HEK293T (cell line): ENCODE data around the gene UAP1L1.

Experiments
- CTCF ChIA-PET: fragments of 350-600 bp; formaldehyde crosslinking; extraction: SDS; loops from one replicate; lab custom pipeline; 2021; ENCODE audit warnings: antibody characterized with exemption, inconsistent platforms; lab: Yijun Ruan, JAX
- POLR2A ChIA-PET: fragments of 350-600 bp; formaldehyde crosslinking; extraction: SDS; loops from one replicate; lab custom pipeline; 2020; ENCODE audit warnings: antibody characterized with exemption, inconsistent platforms; lab: Yijun Ruan, JAX
- DNase-seq: peaks from one replicate; pipeline ENCODE4 v3.0.0; 2012; ENCODE audit warnings: mixed read lengths; ENCODE audit errors: extremely low spot score
- ARNT ChIP-seq: fragments of 450-650 bp; IDR thresholded peaks from 2 replicates; pipeline ENCODE4 v1.6.1; 2017; ENCODE audit warnings: mild to moderate bottlenecking
- BHLHE40 ChIP-seq: fragments of 450-650 bp; IDR thresholded peaks from 2 replicates; pipeline ENCODE4 v1.6.1; 2016; ENCODE audit warnings: mild to moderate bottlenecking, moderate library complexity, borderline replicate concordance
- CTBP1 ChIP-seq: fragments of 450-650 bp; IDR thresholded peaks from 2 replicates; pipeline ENCODE4 v1.6.1; 2016; ENCODE audit warnings: borderline replicate concordance
- ELF4 ChIP-seq: fragments of 450-650 bp; IDR thresholded peaks from 2 replicates; pipeline ENCODE4 v1.6.1; 2017; ENCODE audit warnings: antibody characterized with exemption
- FOXA1 ChIP-seq: fragments of 450-650 bp; IDR thresholded peaks from 2 replicates; pipeline ENCODE4 v1.6.1; 2016; ENCODE audit warnings: mild to moderate bottlenecking
- FOXK2 ChIP-seq: fragments of 450-650 bp; IDR thresholded peaks from 2 replicates; pipeline ENCODE4 v1.6.1; 2016; ENCODE audit warnings: mild to moderate bottlenecking
- FOXM1 ChIP-seq: fragments of 450-650 bp; IDR thresholded peaks from 2 replicates; pipeline ENCODE4 v1.6.1; 2017; ENCODE audit warnings: mild to moderate bottlenecking, borderline replicate concordance
- HDGF ChIP-seq: fragments of 450-650 bp; IDR thresholded peaks from 2 replicates; pipeline ENCODE4 v1.6.1; 2017; ENCODE audit warnings: antibody characterized with exemption, borderline replicate concordance
- L3MBTL2 ChIP-seq: fragments of 450-650 bp; conservative IDR thresholded peaks from 2 replicates; pipeline ENCODE4 v1.6.1; 2016; ENCODE audit warnings: mild to moderate bottlenecking
- LEF1 ChIP-seq: fragments of 450-650 bp; IDR thresholded peaks from 2 replicates; pipeline ENCODE4 v1.6.1; 2017; ENCODE audit warnings: mild to moderate bottlenecking, borderline replicate concordance
- NFRKB ChIP-seq: fragments of 450-650 bp; IDR thresholded peaks from 2 replicates; pipeline ENCODE4 v1.6.1; 2016; ENCODE audit warnings: mild to moderate bottlenecking, moderate library complexity
- PKNOX1 ChIP-seq: fragments of 450-650 bp; IDR thresholded peaks from 2 replicates; pipeline ENCODE4 v1.6.1; 2016
- SP1 ChIP-seq: fragments of 450-650 bp; IDR thresholded peaks from 2 replicates; pipeline ENCODE4 v1.6.1; 2017
- SUZ12 ChIP-seq: fragments of 450-650 bp; IDR thresholded peaks from 2 replicates; pipeline ENCODE4 v1.6.1; 2016; ENCODE audit warnings: mild to moderate bottlenecking
- TARDBP ChIP-seq: fragments of 450-650 bp; IDR thresholded peaks from 2 replicates; pipeline ENCODE4 v1.6.1; 2016
- ZNF384 ChIP-seq: fragments of 450-650 bp; IDR thresholded peaks from 2 replicates; pipeline ENCODE4 v1.6.1; 2016

Gene UAP1L1

GRCh38 chr9:137111788-137112563, 34.7 kb downstream of the UAP1L1 start:
- DNase-seq: no peak
- CTCF ChIA-PET: interaction anchor here (0.6 kb wide), 3 partner anchors 14 to 51 kb away, joined by 3 to 4 read pairs (median 4); partner anchors contain the start of gene MAN1B1
- POLR2A ChIA-PET: no interaction called here
- TF ChIP-seq SUZ12: no peak
- TF ChIP-seq NFRKB: no peak
- TF ChIP-seq LEF1: no peak
- TF ChIP-seq CTBP1: no peak
- TF ChIP-seq FOXM1: no peak
- TF ChIP-seq SP1: no peak

GRCh38 chr9:137112564-137113384, 35.5 kb downstream of the UAP1L1 start:
- no peak for TF ChIP-seq SP1
- no peak for TF ChIP-seq ELF4
- no peak for TF ChIP-seq SUZ12
- no peak for TF ChIP-seq PKNOX1
- TF ChIP-seq LEF1: no peak
- no peak for TF ChIP-seq BHLHE40
- no peak for TF ChIP-seq NFRKB
- no peak for TF ChIP-seq HDGF
- no peak for TF ChIP-seq TARDBP
- TF ChIP-seq FOXK2: no peak
- no peak for TF ChIP-seq ARNT
- TF ChIP-seq ZNF384: no peak
- TF ChIP-seq FOXA1: no peak
- TF ChIP-seq FOXM1: no peak
- TF ChIP-seq L3MBTL2: no peak
- ChIA-PET POLR2A (no interaction called here), CTCF (interaction anchor here (0.6 kb wide), 1 partner anchor 52 kb away, joined by 4 read pairs; no protein-coding TSS in a partner anchor)
- no peak for DNase-seq

GRCh38 chr9:137113385-137114159, 36.3 kb downstream of the UAP1L1 start:
- no peak for DNase-seq
- CTCF ChIA-PET: no interaction called here
- TF ChIP-seq FOXA1 (no peak), SP1 (no peak), ARNT (no peak), HDGF (no peak), TARDBP (no peak)
- POLR2A ChIA-PET: no interaction called here

- CTCF ChIA-PET: no interaction called here
- no peak for TF ChIP-seq PKNOX1
- no peak for TF ChIP-seq SUZ12
- no peak for TF ChIP-seq SP1
- no peak for TF ChIP-seq ZNF384
- no peak for TF ChIP-seq NFRKB
- no peak for TF ChIP-seq FOXA1
- no peak for TF ChIP-seq TARDBP
- TF ChIP-seq LEF1: no peak
- TF ChIP-seq ARNT: no peak
- TF ChIP-seq ELF4: no peak
- POLR2A ChIA-PET: no interaction called here
- no peak for DNase-seq
Measured at GRCh38 chr9:137114220-137114612, 36.9 kb downstream of the UAP1L1 start.

GRCh38 chr9:137114613-137115393, 37.5 kb downstream of the UAP1L1 start, which contains the start of gene DPP7:
Gene DPP7 (minus strand): TSS chr9:137114733. CDS start chr9:137114713, 20 bp downstream.
- POLR2A ChIA-PET: no interaction called here
- no peak for TF ChIP-seq SP1
- no peak for TF ChIP-seq TARDBP
- no peak for TF ChIP-seq ELF4
- TF ChIP-seq ZNF384: no peak
- TF ChIP-seq FOXA1: no peak
- TF ChIP-seq L3MBTL2: no peak
- no peak for TF ChIP-seq FOXM1
- no peak for TF ChIP-seq PKNOX1
- TF ChIP-seq BHLHE40: no peak
- TF ChIP-seq LEF1: no peak
- TF ChIP-seq SUZ12: no peak
- no peak for TF ChIP-seq CTBP1
- TF ChIP-seq HDGF: no peak
- TF ChIP-seq ARNT: no peak
- no peak for TF ChIP-seq NFRKB
- DNase-seq: no peak
- CTCF ChIA-PET: no interaction called here
